ENCODE results near the gene SMIM9.
A peak's percentile ranks its signal among the peaks of the same experiment; 100 is the strongest.

SMIM9 gene

DNA sequence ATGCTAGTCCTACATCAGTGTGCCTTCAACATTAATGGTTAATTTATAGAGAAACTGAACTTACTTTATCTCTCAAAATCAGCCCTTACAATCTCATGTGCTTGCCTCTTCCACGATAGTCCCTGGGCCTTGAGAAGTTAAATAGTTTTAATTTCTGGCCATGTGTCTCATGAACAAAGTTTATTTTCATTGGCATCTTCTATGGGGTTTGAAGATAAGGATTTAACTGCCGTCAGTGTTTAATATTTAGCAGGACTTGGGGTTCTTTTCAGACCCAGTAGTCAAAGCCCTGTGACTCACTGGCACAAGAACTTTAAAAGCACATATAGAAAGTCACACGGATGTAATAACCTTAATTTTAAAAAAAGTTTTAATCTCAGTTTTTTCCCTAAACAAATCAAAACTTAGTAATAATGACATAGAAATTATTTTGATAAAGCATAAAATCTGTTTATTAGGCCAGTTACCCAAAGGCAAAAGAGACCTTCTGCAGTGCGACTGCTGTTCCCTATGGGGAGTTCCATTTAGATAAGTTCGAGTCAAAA lies 19.1 kb downstream of the SMIM9 start:
- no peak for DNase-seq (ENCODE audit: low read depth)

DNA sequence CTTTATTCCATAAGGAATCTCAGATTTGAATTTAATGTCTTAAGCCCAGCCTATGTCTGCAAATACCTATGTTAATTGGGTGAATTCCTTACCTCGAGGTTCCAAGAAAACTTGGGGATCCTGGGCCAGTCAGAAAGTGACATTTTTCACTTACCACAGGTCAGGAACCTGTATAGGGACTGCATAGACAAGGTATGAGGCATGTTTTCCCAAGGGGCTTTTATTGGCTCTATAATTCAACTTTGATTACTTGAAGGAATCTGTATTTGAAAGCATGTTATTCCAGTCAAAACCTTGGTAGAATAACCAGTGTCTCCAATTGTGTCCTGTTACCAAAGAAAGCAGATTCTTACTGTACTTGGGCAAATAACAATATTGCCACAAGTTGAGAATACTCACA lies 20.7 kb downstream of the SMIM9 start:
- no peak for DNase-seq (ENCODE audit: low read depth)

DNA sequence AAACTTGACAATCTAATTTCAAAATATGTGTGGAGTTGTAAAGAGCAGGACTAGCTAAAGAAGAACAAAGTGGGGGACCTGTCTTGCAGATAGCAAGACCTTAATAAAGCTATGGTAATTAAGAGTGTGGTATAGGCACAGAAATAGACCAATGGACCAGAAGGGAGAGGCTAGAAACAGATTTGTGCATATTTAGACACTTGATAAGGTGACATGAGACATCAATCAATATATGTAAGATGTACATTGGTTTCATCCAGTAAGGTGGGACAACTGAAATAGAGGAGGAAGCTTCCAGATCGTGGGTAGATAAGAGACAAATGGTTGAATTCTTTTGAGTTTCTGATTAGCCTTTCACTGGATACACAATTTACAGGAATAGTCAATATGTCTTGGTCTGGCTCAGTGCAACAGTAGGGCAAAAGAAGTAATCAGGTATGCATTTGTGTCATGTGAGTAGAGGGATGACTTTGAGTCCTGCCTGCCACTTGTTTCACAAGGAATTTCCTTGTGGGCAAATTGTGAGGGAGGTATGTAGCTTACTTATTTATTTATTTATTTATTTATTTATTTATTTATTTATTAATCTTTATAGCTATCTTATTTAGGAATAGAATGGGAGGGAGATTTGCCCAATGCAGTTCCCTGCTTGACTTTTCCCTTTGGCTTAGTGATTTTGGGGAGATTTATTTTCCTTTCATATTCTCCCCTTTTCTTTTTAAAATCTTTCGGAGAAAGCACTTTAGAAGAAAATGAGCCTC lies 21.9 kb downstream of the SMIM9 start:
- no peak for DNase-seq (ENCODE audit: low read depth)

DNA sequence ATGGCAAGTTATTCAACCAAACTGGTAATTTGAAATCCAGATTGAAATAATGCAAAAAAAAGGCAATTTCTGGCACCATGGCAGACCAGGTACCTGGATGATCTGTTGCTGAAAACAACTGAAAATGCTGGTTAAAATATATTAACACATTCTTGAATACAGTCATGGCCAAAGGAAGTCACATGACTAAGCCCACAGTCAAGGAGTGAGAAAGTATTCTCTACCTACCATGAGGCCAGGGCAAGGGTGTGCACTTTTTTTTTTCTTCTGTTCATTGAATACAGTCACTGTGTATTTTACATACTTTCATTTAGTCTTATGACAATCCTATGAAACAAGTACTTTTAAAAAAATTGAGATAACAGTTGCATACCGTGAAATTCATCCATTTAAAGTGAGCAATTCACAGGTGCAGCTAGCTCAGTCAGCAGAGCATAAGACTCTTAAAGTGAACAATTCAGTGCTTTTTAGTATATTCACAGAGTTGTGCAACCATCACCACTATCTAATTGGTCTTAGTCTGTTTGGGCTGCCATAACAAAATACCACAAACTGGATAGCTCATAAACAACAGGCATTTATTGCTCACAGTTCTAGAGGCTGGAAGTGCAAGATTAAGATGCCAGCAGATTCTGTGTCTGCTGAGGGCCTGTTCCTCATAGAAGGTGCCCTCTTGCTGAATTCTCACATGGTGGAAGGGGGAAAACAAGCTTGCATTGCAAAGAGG lies 24.4 kb downstream of the SMIM9 start:
- no peak for DNase-seq (ENCODE audit: low read depth)

DNA sequence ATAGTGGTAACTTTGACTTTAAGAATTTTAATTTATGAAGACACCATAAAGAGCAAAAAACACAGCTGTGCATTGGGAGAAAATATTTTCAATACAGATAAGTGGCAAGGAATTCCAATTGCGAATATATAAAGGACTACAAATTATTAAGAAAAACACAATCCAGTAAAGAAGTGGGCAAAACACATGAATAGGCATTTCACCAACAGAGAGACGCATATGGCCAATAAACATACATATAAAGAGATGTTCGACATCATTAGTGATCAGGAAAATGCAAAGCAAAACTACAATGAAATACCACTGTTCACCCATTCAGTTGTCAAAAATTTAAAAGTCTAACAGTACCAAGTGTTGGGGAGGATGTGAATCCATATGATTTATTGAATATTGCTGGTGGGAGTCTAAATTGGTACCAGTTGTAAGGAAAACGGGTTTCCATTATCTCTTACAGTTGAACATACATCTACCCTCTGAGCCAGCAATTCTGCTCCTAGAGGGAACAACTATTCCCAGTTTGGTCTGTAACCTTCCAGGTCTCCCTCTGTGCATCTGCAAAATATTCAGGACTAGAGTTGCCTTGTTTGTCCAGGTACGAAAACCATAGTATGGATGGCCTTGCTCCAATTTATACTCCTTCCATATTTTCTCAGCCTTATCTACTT lies 27.5 kb downstream of the SMIM9 start:
- DNase-seq (ENCODE audit: low read depth), result no peak

DNA sequence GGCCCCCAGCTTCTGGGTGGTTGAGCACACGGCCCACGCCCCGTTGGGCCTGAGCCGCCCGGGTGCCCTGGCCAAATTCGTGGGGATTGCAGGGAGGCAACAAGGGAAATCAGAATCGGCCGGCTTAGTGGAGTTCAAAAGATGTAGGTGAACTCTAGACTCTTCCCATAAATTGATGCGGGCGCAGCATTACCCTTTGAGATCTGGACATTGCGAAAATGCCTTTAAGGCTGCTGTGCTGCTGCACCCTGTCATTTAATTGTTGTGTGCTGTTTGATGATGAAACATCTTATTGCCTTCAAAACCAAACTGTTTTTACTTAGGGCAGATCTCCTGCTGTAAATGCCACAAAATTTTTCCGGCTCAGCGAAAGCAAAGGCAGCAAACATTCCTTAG lies 28.8 kb downstream of the SMIM9 start:
- DNase-seq (ENCODE audit: low read depth), result no peak

DNA sequence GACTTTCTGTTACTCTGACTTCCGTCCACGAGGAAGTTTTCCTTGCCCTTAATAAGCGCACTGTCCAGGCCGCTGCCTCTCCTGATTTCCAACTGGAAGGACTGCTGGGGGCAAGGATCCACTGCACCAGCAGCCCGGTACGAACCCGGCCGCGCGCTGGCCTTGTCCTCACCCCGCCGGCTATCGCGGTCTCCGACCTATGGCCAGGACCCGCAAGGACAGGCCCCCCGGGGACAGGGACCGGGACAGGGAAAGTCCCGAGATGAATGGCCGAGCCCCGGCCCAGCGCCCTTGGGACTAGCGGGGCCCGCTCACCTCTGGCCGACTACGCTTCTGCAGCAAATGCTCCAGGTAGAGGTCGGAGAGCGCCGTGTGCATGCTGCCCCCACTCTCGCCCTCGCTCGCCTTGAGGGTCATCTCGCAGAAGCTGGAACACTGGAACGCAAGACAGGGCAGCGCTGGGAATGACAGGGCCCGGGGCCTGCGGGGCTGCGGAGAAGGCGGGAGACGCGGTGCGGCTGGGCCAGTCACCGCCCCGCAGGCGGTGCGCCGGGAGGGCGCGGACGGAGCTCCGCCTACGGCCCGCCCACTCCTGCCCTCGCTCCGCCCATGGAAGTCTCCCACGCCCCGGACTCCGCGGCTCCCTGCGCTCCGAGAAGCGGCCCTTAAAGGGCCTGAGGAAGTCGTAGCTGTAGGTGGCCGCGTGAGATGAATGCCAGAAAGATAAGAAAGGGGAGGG lies 29.3 kb downstream of the SMIM9 start, which contains the start of gene MPP1:
Gene MPP1 (minus strand): TSS at position 529 of the 739 bp plus-strand sequence. CDS start 112 bp downstream, at position 417.
- DNase-seq (ENCODE audit: low read depth), result peak; percentile 63

DNA sequence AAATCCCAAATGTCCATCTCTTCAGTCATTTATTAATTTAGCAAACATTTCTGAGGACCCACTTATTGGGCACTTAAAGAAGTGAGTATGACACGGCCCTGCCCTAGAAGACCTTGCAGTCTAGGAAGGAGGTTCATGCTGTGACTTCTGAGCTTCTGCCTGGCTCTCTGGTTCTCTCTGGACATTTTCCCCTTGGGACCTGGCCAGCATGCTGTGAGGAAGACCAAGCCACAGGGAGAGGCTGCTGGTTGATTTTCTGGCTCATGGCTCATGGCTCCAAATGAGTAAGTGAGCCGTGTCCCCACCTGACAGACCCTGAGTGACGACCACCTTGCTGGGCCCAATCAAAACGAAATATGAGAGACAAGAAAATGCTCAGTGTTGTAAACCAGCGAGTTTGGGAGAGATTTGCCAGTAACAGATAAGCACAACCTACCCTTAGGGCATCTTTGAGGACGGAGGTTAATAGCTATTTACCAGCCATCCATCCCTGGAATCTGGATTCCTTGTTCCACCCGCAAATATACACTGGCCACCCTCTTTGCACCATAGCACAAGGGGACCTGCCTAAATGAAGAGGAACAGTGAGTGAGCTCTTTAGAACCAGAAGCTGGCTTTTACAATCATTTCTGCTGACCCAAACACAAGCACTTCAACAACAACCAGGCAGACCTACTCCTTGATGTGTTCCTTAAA lies 30.1 kb downstream of the SMIM9 start:
- no peak for DNase-seq (ENCODE audit: low read depth)

DNA sequence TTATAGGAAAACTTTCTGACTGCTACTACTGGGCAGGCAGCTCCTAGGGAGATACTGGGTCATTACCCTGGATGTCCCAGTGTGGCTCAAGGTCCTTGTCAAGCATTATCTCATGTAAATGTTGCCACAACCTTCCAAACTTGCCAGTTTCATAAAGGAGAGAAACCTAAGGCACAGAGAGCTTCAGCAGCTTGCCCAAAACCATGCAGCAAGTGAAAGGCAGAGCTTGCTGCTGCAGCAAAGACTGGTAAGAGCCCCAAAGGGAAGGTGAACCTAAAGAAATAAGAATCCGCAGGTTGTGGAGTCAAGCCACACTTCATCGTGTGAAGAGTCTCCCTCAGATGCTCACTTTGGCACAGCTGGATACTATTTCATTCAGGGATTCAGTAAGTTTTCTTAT lies 31.5 kb downstream of the SMIM9 start:
- no peak for DNase-seq (ENCODE audit: low read depth)

DNA sequence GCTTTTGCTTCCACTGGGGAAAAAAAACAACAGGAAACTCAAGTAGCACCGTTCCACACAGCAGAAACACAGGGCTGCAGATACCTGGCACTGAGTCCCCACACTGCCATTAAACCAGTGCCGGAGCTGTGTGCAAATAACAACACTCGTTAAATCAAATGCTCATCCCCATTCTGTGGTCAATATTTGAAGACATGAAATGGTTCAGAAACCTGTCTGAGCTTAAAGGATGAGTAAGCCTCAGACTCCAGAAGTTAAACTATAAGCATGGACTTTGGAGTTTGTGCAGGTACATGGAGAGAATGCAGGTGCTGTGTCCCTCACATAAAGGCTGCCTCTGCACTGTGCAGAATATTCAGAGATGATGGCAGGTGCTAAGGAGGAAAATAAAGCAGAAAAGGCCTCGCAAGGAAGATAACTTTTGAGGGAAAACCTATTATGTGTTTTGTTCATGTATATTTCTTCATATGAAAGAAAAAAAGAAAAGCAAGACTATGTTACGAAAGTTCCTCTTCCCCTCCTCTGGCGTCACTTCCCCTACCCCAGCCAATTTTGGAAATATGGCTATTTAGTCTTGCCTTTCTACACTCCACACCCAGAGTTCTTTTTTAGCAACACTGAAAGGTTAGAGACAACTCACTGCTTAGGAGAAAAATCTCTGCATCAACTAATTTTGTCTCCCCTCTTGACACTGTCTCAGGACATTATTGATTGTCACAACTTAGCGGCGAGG lies 33.8 kb downstream of the SMIM9 start:
- DNase-seq (ENCODE audit: low read depth), result no peak

DNA sequence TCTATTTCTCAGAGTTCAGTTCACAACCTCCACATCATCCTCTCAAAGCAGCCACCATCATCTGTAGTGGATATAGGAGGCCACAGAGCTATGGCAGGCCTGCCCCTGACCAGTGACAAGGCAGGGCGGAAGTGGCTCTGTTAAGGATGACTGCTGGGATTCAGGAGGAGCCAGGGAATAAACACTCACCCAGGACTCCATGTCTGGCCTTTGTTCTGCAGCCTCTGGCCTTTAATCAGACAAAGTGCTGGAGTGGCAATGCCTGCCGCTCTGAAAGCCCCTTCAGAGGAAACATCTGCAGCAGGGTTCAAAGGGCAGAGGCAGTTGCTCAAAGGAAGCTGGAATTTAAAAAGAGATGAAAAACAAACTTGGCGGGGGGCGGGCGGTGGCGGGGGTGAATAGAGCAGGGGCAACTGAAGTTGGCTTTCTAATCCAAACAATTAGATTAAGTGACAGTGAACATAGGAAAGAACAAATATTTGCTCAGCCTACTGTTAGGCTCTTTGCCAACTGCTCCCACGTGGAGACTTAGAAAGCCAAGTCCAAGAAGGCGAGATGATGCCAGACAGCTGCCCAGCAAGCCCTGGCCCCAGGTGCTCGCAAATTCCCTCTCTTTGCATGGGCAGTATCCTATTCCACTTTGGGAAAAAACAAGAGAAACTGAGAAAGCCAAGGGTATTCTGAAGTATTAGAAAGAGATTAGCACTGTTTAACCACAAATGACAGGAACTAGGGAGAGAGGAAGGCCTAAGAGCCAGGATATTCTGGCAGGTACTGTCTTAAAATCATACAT lies 34.7 kb downstream of the SMIM9 start:
- no peak for DNase-seq (ENCODE audit: low read depth)

DNA sequence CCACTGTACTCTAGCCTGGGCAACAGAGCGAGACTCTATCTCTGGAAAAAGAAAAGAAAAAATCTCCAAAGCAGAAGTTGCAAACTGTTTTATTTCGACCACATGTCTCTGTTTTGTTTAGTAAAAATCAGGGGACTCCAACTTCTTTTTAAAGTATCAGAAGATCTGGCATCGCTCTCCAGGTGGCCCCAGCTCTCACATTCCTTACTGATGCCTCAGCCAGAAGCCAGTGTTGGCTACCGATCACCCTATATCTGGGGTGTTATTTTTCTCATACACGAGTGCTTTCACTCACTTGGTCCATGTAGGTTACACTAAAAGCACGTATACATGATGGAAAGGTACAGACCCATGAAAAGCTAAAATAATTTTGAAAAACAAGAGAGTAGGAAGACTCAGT lies 37.5 kb downstream of the SMIM9 start:
- no peak for DNase-seq (ENCODE audit: low read depth)

DNA sequence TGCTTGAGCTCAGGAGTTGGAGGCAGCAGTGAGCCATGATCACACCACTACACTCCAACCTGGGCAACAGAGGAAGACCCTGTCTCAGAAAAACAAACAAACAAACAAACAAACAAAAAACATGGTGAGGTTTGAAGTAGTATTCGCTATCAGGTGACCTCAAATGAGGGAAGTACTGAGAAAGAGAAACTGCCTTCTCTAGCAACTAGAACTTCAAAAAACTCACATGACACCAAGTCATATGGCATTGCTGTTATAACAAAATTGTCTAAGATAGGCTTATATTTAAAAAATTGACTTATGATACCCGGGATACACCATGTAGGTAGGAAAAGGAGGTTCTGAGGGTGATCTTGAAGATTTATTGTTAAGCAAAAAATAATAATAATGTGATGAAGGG lies 39.4 kb downstream of the SMIM9 start:
- DNase-seq (ENCODE audit: low read depth), result no peak

DNA sequence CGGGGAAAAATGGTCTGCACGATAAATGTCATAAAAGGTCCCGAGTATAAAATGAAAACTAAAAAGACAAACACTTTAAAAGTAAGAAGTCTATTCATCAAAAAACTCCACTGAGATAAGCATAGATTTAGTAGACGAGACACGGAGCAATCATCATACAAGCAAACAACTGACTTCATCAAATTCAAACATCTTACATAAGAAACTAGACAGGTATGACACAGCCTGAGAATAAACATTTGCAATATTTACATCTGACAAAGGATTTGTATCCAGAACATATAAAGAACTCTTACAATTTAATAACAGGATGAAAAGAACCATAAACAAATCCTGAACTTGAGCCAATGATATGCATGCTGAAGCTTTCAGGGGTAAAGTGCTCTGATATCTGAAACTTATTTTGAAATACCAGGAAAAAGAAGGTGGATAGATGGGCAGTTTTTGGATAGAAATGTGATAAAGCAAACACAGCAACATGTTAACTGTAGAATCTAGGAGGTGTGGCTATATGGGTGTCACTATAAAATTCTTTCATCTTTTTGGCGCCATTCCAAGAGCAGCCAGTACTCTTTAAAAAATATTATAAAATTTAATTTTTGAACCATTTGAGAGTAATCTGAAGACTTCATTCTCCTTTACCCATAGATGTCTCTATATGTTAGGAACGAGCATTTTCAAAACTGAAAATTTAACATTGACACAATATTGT lies 41.2 kb downstream of the SMIM9 start:
- DNase-seq (ENCODE audit: low read depth), result no peak

DNA sequence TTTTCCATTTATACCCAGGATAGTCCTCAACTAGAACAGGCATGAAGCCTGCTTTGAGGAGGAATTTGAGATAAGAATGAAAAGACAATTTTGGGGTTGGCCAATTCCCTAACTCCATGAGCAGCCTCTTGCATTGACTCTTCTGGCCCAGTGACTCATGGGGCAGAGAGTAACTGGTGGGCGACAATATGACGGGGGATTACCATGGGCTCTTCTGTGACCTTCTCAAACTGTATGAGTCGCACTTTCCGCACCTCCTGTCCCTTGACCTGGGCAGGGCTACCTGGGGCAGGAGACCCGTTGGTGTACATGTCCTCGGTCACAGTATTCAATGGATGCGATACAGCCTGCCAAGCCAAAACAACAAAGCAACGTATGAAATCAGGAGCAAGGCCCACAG lies 42.5 kb downstream of the SMIM9 start:
- no peak for DNase-seq (ENCODE audit: low read depth)

DNA sequence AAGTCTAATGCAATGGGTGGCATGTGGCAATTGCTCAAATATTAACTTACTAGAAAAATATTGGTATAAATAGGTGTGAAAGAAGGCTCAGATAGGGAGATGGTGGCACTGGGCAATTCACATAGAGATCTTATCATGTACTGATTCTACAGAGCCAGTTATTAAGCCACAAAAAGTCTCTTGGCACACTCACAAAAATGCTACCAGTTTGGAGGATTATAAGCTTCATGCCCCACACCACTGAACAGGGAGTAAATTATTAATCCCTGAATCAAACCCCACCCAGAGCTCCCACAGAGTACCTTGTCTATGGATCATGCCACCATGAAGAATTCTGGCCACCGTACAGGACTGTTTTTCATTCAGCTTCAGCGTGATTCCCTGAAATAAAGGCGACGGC lies 43.0 kb downstream of the SMIM9 start:
- DNase-seq (ENCODE audit: low read depth), result no peak

DNA sequence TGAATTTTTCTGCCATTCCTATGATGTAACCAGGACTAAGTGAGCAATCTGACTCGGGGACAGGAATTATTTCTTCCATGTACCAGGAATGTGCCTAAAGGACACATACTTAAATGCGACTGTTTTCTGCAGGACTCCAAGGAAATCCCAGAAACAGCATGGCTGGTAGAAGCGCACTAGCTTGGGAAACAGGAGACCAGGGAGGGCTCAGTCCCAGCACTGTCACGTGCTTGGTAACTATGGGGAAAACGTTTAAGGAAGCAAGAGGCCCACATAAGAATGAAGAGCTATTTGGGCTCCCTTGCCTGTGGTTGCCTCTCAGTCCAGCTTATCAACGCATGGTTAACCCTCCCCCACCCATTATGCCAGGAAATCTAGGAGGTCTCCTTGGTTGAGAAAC lies 48.7 kb downstream of the SMIM9 start:
- DNase-seq (ENCODE audit: low read depth), result no peak

DNA sequence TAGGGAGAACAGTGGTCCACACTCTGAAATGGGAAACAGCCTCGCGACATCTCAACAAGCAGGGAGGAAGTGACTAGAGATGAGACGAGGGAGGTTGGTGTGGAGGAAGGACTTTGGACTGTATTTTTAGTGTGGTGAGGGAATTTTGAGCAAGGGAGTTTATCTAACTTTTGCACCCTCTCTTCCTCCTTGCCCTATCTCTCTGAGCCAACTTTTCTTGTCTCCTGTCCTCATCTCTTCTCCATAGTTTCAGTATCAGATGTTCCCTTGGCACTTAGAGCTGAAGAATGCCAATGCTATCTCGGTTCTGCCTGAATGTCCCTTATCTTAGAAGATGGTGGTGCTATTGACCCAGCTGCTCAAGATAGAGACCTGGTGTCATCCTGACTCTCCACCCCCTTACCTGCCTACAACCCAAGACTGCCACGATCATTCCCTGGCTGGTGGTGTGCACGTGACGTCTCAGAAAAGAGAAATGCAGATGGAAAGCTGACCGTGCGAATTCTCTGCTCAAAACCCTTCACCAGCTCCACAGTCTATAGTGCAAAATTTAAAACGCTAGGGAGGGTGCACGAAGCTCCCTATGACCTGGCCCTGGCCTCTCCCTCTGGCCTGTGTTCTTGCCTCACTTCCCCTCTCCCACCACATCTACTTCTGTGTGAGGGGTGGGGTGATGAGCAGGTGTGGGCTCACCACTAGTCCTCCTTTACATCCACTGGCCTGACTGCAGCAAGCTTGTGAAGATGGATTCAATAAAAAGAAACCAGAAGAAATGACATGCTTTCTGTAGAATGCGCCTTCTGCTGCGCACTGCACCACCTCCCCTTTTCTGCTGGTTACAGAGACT lies 50.1 kb downstream of the SMIM9 start:
- no peak for DNase-seq (ENCODE audit: low read depth)

All from activated T-cell treated with anti-CD3 and anti-CD28 coated beads for 1 hour (primary cell).